ENCODE results near the gene FIZ1. TPM values are rescaled to one million over a fixed set of nuclear protein-coding genes. Genes with fewer than 3 reads are reported as not detected.

FIZ1 gene
- total RNA-seq, 1 donor from 2014 or later, result 14.3 TPM

GRCh38 chr19:55590617-55591016, 8.7 kb downstream of the FIZ1 start:
- TF ChIP-seq CTCF (IDR thresholded peaks at IDR 0.05), result no peak
- ATAC-seq, result no peak
- intact Hi-C loops (cut with DNase I), result no loop called here

GRCh38 chr19:55590109-55590508, 9.2 kb downstream of the FIZ1 start:
- DNase-seq (no peak), ATAC-seq (no peak)
- intact Hi-C loops (cut with DNase I), result no loop called here
- H3K4me1 ChIP-seq, result peaks cover 29% of the 10 kb centered on the region
- H3K9me3 ChIP-seq, result no peaks in the 10 kb centered on the region
- no peak overlapping the region for H3K4me3 ChIP-seq
- no peak for TF ChIP-seq CTCF (IDR thresholded peaks at IDR 0.05)
- H3K36me3 ChIP-seq, result peaks cover 24% of the 10 kb centered on the region
- H3K27me3 ChIP-seq (ENCODE audit: low read depth), result no peaks in the 10 kb centered on the region
- no peak overlapping the region for H3K27ac ChIP-seq

More at GRCh38 chr19:55590617-55591016, 8.7 kb downstream of the FIZ1 start:
- Histone ChIP-seq H3K4me3 (no peak overlapping the region), H3K27ac (no peak overlapping the region), H3K27me3 (ENCODE audit: low read depth) (no peaks in the 10 kb centered on the region), H3K9me3 (no peaks in the 10 kb centered on the region), H3K4me1 (peaks cover 25% of the 10 kb centered on the region), H3K36me3 (peaks cover 28% of the 10 kb centered on the region)
- DNase-seq, result no peak

- DNase-seq, result no peak
- peaks cover 29% of the 10 kb centered on the region for H3K4me1 ChIP-seq
- H3K4me3 ChIP-seq, result no peak overlapping the region
- intact Hi-C loops (cut with DNase I), result no loop called here
- no peak for TF ChIP-seq CTCF (IDR thresholded peaks at IDR 0.05)
- peaks cover 15% of the 10 kb centered on the region for H3K36me3 ChIP-seq
- no peaks in the 10 kb centered on the region for H3K27me3 ChIP-seq (ENCODE audit: low read depth)
- H3K27ac ChIP-seq, result no peak overlapping the region
- ATAC-seq, result no peak
- H3K9me3 ChIP-seq, result no peaks in the 10 kb centered on the region
Measured at GRCh38 chr19:55588738-55589137, 10.6 kb downstream of the FIZ1 start.

GRCh38 chr19:55586976-55587668, 12.2 kb downstream of the FIZ1 start:
- ATAC-seq (peak; percentile 93 to 94), DNase-seq (peak; percentile 97)
- TF ChIP-seq CTCF (IDR thresholded peaks at IDR 0.05), result no peak
- peaks cover 3% of the 10 kb centered on the region for H3K36me3 ChIP-seq
- peak overlapping the region; percentile 62 for H3K27ac ChIP-seq
- peak overlapping the region; percentile 44 for H3K4me3 ChIP-seq
- H3K4me1 ChIP-seq, result peaks cover 33% of the 10 kb centered on the region
- no peaks in the 10 kb centered on the region for H3K27me3 ChIP-seq (ENCODE audit: low read depth)
- no peaks in the 10 kb centered on the region for H3K9me3 ChIP-seq
- intact Hi-C loops (cut with DNase I), result no loop called here

GRCh38 chr19:55585658-55586339, 13.5 kb downstream of the FIZ1 start:
- peak overlapping the region; percentile 36 for H3K4me3 ChIP-seq
- ATAC-seq, result peak; percentile 72 to 82
- H3K27me3 ChIP-seq (ENCODE audit: low read depth), result no peaks in the 10 kb centered on the region
- TF ChIP-seq CTCF (IDR thresholded peaks at IDR 0.05), result no peak
- peak; percentile 89 for DNase-seq
- H3K9me3 ChIP-seq, result no peaks in the 10 kb centered on the region
- H3K36me3 ChIP-seq, result no peaks in the 10 kb centered on the region
- intact Hi-C loops (cut with DNase I), result no loop called here
- peak overlapping the region; percentile 68 for H3K27ac ChIP-seq
- peaks cover 46% of the 10 kb centered on the region for H3K4me1 ChIP-seq

Measured in lower lobe of right lung (tissue), 2 donors.